Upper lobe of left lung (tissue), 6 donors: Measurements from ENCODE around the gene TNFRSF25. TPM values are rescaled to one million over a fixed set of nuclear protein-coding genes. Genes with fewer than 3 reads are reported as not detected.
"Not testable (repeated sequence)": the region's sequence is repeated elsewhere in the genome, so short reads cannot be mapped to it uniquely, and the experiment has no call there.

Experiments used
- ATAC-seq, 2 donors: fragments of 200-7000 bp; cut with Tn5 transposase; one replicate each; pipeline ENCODE4 v1.9.1; 2022; ENCODE audit warnings: mild to moderate bottlenecking in 2 of 2, moderate library complexity in 2 of 2; ENCODE audit not compliant: low FRiP score in 2 of 2
- DNase-seq, 2 donors: peaks; one replicate each; pipeline ENCODE4 v3.0.0-alpha.2; 2019 to 2020
- H3K27ac ChIP-seq, 4 donors: fragments of 200-600 bp; sonication (generic); one replicate each; pipeline ENCODE4 v1.5.1; 2016 to 2019
- H3K27me3 ChIP-seq, 4 donors: fragments of 200-600 bp; sonication (generic); one replicate each; pipeline ENCODE4 v1.5.1; 2017 to 2019
- H3K36me3 ChIP-seq, 4 donors: fragments of 200-600 bp; sonication (generic); one replicate each; pipeline ENCODE4 v1.5.1; 2016 to 2019
- H3K4me1 ChIP-seq, 4 donors: fragments of 200-600 bp; sonication (generic); one replicate each; pipeline ENCODE4 v1.5.1; 2018 to 2019
- H3K4me3 ChIP-seq, 4 donors: fragments of 200-600 bp; sonication (generic); one replicate each; pipeline ENCODE4 v1.5.1; 2017 to 2019; ENCODE audit warnings: mild to moderate bottlenecking in 2 of 4, moderate library complexity in 1 of 4
- H3K9me3 ChIP-seq, 4 donors: fragments of 200-600 bp; sonication (generic); one replicate each; pipeline ENCODE4 v1.5.1; 2018 to 2019
- CTCF ChIP-seq, 6 experiments: fragments of 450-650 bp in 4 of 6; fragments of 200-600 bp in 2 of 6; sonication (generic) in 2 of 6; IDR thresholded peaks; one replicate each; pipeline ENCODE4 v1.5.1; 2016 to 2019; ENCODE audit warnings: antibody characterized with exemption in 6 of 6
- EP300 ChIP-seq, 4 donors: sonication (generic); formaldehyde crosslinking; IDR thresholded peaks; one replicate each; pipeline ENCODE4 v1.5.1; 2017; ENCODE audit warnings: antibody characterized with exemption in 4 of 4, control low read depth in 2 of 4
- POLR2A ChIP-seq, 4 donors: fragments of 450-650 bp; IDR thresholded peaks; one replicate each; pipeline ENCODE4 v1.5.1; 2016 to 2017; ENCODE audit warnings: antibody characterized with exemption in 4 of 4, mild to moderate bottlenecking in 2 of 4
- POLR2AphosphoS5 ChIP-seq, 2 donors: sonication (generic); formaldehyde crosslinking; IDR thresholded peaks; one replicate each; pipeline ENCODE4 v1.5.1; 2017; ENCODE audit warnings: antibody characterized with exemption in 2 of 2
- WGBS, 2 donors: methylation state at CpG; one replicate each; pipeline ENCODE4 v1.1.5; 2017 to 2018; 5-methylcytosine and 5-hydroxymethylcytosine counted together
- total RNA-seq, 6 donors: library from RNA; depleted of rRNA in 4 of 6; stranded (reverse); fragments of >200 nt in 4 of 6; gene quantifications; one replicate each; pipeline versions ENCODE4 v1.1.0 to v1.2.1, GENCODE V29; 2016 to 2021
- donor health status: DM: no; HTN: no; CAD: no; lungs with moderate emphysema.
- donor health status: DM: no; HTN: yes; CAD: no; lungs with severe emphysema.

Gene TNFRSF25
- total RNA-seq, 6 donors from 2014 or later, result 4.6 to 51.3 (median 14.0) TPM

- TF ChIP-seq POLR2AphosphoS5 (IDR thresholded peaks at IDR 0.05) (no peak), CTCF (IDR thresholded peaks at IDR 0.05) (no peak), EP300 (IDR thresholded peaks at IDR 0.05) (no peak), POLR2A (IDR thresholded peaks at IDR 0.05) (no peak)
- Histone ChIP-seq H3K4me1 (peaks cover 8 to 25% (median 16%) of the 10 kb centered on the region in 4 donors), H3K9me3 (no peaks in the 10 kb centered on the region), H3K27ac (peak overlapping the region in 2 of 4 donors; percentile 7 to 60), H3K36me3 (peaks cover 0 to 13% (median 0%) of the 10 kb centered on the region in 4 donors), H3K4me3 (peak overlapping the region in 2 of 4 donors; percentile 35 to 40), H3K27me3 (peaks cover 0 to 10% (median 4%) of the 10 kb centered on the region in 4 donors)
- 88% methylated on average over 40 of the region's 40 CpGs for WGBS, 2 donors
- ATAC-seq (no peak), DNase-seq (no peak)
These were observed 4.9 kb downstream of the TNFRSF25 start for GRCh38 chr1:6461051-6461530.

- Histone ChIP-seq H3K27me3 (peaks cover 0 to 13% (median 4%) of the 10 kb centered on the region in 4 donors), H3K27ac (peak overlapping the region in 2 of 4 donors; percentile 7 to 60), H3K4me1 (peaks cover 8 to 22% (median 15%) of the 10 kb centered on the region in 4 donors), H3K9me3 (no peaks in the 10 kb centered on the region), H3K36me3 (peaks cover 0 to 13% (median 0%) of the 10 kb centered on the region in 4 donors), H3K4me3 (peak overlapping the region in 3 of 4 donors; percentile 14 to 40 (median 35))
- ATAC-seq, result peak in 1 of 2 donors; percentile 11
- DNase-seq, result no peak
- no peak for TF ChIP-seq CTCF (IDR thresholded peaks at IDR 0.05)
- no peak for TF ChIP-seq POLR2A (IDR thresholded peaks at IDR 0.05)
- no peak for TF ChIP-seq EP300 (IDR thresholded peaks at IDR 0.05)
- no peak for TF ChIP-seq POLR2AphosphoS5 (IDR thresholded peaks at IDR 0.05)
- WGBS, 2 donors, result 39 to 41% methylated on average over 24 to 31 of the region's 39 CpGs
These were observed 5.5 kb downstream of the TNFRSF25 start for GRCh38 chr1:6460301-6461050.

GRCh38 chr1:6459850-6460265 is 6.1 kb downstream of the TNFRSF25 start:
- Histone ChIP-seq H3K9me3 (no peaks in the 10 kb centered on the region), H3K27me3 (peaks cover 0 to 19% (median 7%) of the 10 kb centered on the region in 4 donors), H3K27ac (no peak overlapping the region), H3K36me3 (peaks cover 0 to 13% (median 0%) of the 10 kb centered on the region in 4 donors), H3K4me3 (peak overlapping the region in 3 of 4 donors; percentile 14 to 40 (median 35)), H3K4me1 (peaks cover 13 to 23% (median 14%) of the 10 kb centered on the region in 4 donors)
- WGBS, 2 donors, result 5 to 28% methylated on average over 3 to 12 of the region's 18 CpGs
- no peak for ATAC-seq
- no peak for DNase-seq
- TF ChIP-seq CTCF (IDR thresholded peaks at IDR 0.05) (no peak), POLR2A (IDR thresholded peaks at IDR 0.05) (no peak), POLR2AphosphoS5 (IDR thresholded peaks at IDR 0.05) (no peak), EP300 (IDR thresholded peaks at IDR 0.05) (no peak)

GRCh38 chr1:6456800-6457466 is 9.0 kb downstream of the TNFRSF25 start:
- DNase-seq (no peak), ATAC-seq (no peak)
- 83 to 91% methylated on average over 8 to 11 of the region's 11 CpGs for WGBS, 2 donors
- Histone ChIP-seq H3K36me3 (peaks cover 0 to 10% (median 0%) of the 10 kb centered on the region in 4 donors), H3K4me3 (no peak overlapping the region), H3K27ac (no peak overlapping the region), H3K27me3 (peaks cover 0 to 28% (median 11%) of the 10 kb centered on the region in 4 donors), H3K4me1 (peaks cover 15 to 32% (median 18%) of the 10 kb centered on the region in 4 donors), H3K9me3 (no peaks in the 10 kb centered on the region)
- TF ChIP-seq EP300 (IDR thresholded peaks at IDR 0.05) (no peak), POLR2AphosphoS5 (IDR thresholded peaks at IDR 0.05) (no peak), CTCF (IDR thresholded peaks at IDR 0.05) (no peak), POLR2A (IDR thresholded peaks at IDR 0.05) (no peak)

GRCh38 chr1:6455752-6456520 is 10.0 kb downstream of the TNFRSF25 start:
- H3K4me3 ChIP-seq, DNase-seq, ATAC-seq, H3K9me3 ChIP-seq, H3K27ac ChIP-seq, H3K36me3 ChIP-seq: not testable (repeated sequence)
- Histone ChIP-seq H3K27me3 (peaks cover 0 to 31% (median 11%) of the 10 kb centered on the region in 4 donors), H3K4me1 (peaks cover 12 to 28% (median 15%) of the 10 kb centered on the region in 4 donors)
- 61 to 100% methylated on average over 4 to 30 of the region's 58 CpGs for WGBS, 2 donors
